Head of caudate nucleus (tissue), 42 donors: ENCODE results near the gene PCDHA11.
A peak's percentile ranks its signal among the peaks of the same experiment; 100 is the strongest.
"Not testable (repeated sequence)": the region's sequence is repeated elsewhere in the genome, so short reads cannot be mapped to it uniquely, and the experiment has no call there.

ENCODE experiments used
- DNase-seq, 42 donors: peaks; one replicate each; pipeline versions ENCODE4 v3.0.0 to v3.0.0-alpha.2; 2020 to 2021; ENCODE audit warnings: mixed read lengths in 7 of 42
- intact Hi-C: fragments of 100-400 bp; cut with DNase I; formaldehyde crosslinking; loops from one replicate; pipeline ENCODE4 v1.15.0; 2022

The PCDHA11 gene

GRCh38 chr5:140868721-140869554 lies at the start of gene PCDHA11:
PCDHA11 (plus strand) TSS chr5:140868957; CDS start chr5:140869104, 147 bp downstream.
- peak in 20 of 42 donors; percentile 16 to 65 (median 36) for DNase-seq
- intact Hi-C loops, result loop anchor here (5.0 kb wide), 1 partner anchor 173 kb away; no protein-coding TSS in a partner anchor

- intact Hi-C loops, result no loop called here
Observed at GRCh38 chr5:140821375-140822280, 47.1 kb upstream of the PCDHA11 start, which contains the start of gene PCDHA5. PCDHA5 (plus strand) TSS chr5:140821613.

GRCh38 chr5:140822281-140822629 lies 46.5 kb upstream of the PCDHA11 start:
- DNase-seq, result no peak
- intact Hi-C loops, result no loop called here

More at GRCh38 chr5:140821375-140822280, 47.1 kb upstream of the PCDHA11 start, which contains the start of gene PCDHA5:
- peak in 26 of 42 donors; percentile 22 to 79 (median 49) for DNase-seq

GRCh38 chr5:140822969-140823368 lies 45.8 kb upstream of the PCDHA11 start:
- DNase-seq, intact Hi-C loops: not testable (repeated sequence)

GRCh38 chr5:140823475-140823874 lies 45.3 kb upstream of the PCDHA11 start:
- intact Hi-C loops, result no loop called here
- no peak for DNase-seq

- peak in 2 of 42 donors; percentile 20 to 61 for DNase-seq
- intact Hi-C loops, result no loop called here
Observed at GRCh38 chr5:140827704-140828361, 40.9 kb upstream of the PCDHA11 start, which contains the start of gene PCDHA6. PCDHA6 (plus strand) TSS chr5:140827960; CDS start chr5:140828092, 132 bp downstream.

GRCh38 chr5:140828362-140828737 lies 40.4 kb upstream of the PCDHA11 start:
- peak in 1 of 42 donors; percentile 19 for DNase-seq
- intact Hi-C loops, result no loop called here

- intact Hi-C loops, DNase-seq: not testable (repeated sequence)
Observed at GRCh38 chr5:140829511-140830501, 39.0 kb upstream of the PCDHA11 start.

- intact Hi-C loops, result no loop called here
- peak in 3 of 42 donors; percentile 34 to 63 (median 56) for DNase-seq
Observed at GRCh38 chr5:140833993-140834392, 34.8 kb upstream of the PCDHA11 start, which contains the start of gene PCDHA7. PCDHA7 (plus strand) TSS chr5:140834269; CDS start chr5:140834384, 115 bp downstream.

GRCh38 chr5:140834439-140835008 lies 34.2 kb upstream of the PCDHA11 start:
- DNase-seq, intact Hi-C loops: not testable (repeated sequence)

- intact Hi-C loops, result no loop called here
- no peak for DNase-seq
Observed at GRCh38 chr5:140835622-140836510, 32.9 kb upstream of the PCDHA11 start.

- peak in 17 of 42 donors; percentile 21 to 84 (median 50) for DNase-seq
Observed at GRCh38 chr5:140840978-140841962, 27.5 kb upstream of the PCDHA11 start, which contains the start of gene PCDHA8. PCDHA8 (plus strand) TSS chr5:140841187; CDS start chr5:140841322, 135 bp downstream.

GRCh38 chr5:140842798-140843733 lies 25.7 kb upstream of the PCDHA11 start:
- intact Hi-C loops, result no loop called here
- DNase-seq, result no peak

More at GRCh38 chr5:140840978-140841962, 27.5 kb upstream of the PCDHA11 start, which contains the start of gene PCDHA8:
- intact Hi-C loops, result no loop called here
